IMR-90 (cell line): ENCODE results near the gene SSBP3. TPM values are rescaled to one million over a fixed set of nuclear protein-coding genes. Genes with fewer than 3 reads are reported as not detected.

Source experiments
- ATAC-seq: fragments of 200-7000 bp; cut with Tn5 transposase; 2 replicates; pipeline ENCODE4 v1.9.1; 2020; ENCODE audit warnings: low read depth, mild to moderate bottlenecking, moderate library complexity
- BruUV-seq: library from RNA; stranded (reverse); fragments of 400-500 nt; replicated peaks from 2 replicates; lab custom pipeline; 2021; lab: Mats Ljungman, UMichigan
- CTCF ChIA-PET: fragments of 300-600 bp; formaldehyde crosslinking; extraction: SDS; loops from one replicate; lab custom pipeline; 2021; ENCODE audit warnings: antibody characterized with exemption; lab: Yijun Ruan, JAX
- POLR2A ChIA-PET: fragments of 300-600 bp; sonication (Branson Sonifier 250); formaldehyde crosslinking; loops from one replicate; lab custom pipeline; 2022; ENCODE audit warnings: antibody characterized with exemption; ENCODE audit not compliant: unreplicated experiment; lab: Charles Lee
- DNase-seq: peaks from one replicate; pipeline ENCODE4 v3.0.0; 2013
- H2AFZ ChIP-seq: replicated peaks from 2 replicates; pipeline ENCODE3; 2013; ENCODE audit warnings: low read length, mild to moderate bottlenecking; ENCODE audit not compliant: poor library complexity
- H2AK5ac ChIP-seq: 2 replicates; pipeline ENCODE4 v1.6.1; 2013; ENCODE audit warnings: low read depth, low read length, inconsistent platforms
- H2AK9ac ChIP-seq: replicated peaks from 2 replicates; pipeline ENCODE3; 2013; ENCODE audit warnings: mild to moderate bottlenecking, low read depth, low read length, moderate library complexity; ENCODE audit not compliant: poor library complexity
- H2BK120ac ChIP-seq: 2 replicates; pipeline ENCODE4 v1.6.1; 2013; ENCODE audit warnings: low read depth, low read length, inconsistent platforms
- H2BK15ac ChIP-seq: 3 replicates; pipeline ENCODE4 v1.6.1; 2013; ENCODE audit warnings: low read depth, low read length, inconsistent platforms
- H2BK20ac ChIP-seq: 2 replicates; pipeline ENCODE4 v1.6.1; 2013; ENCODE audit warnings: low read depth, mild to moderate bottlenecking, inconsistent platforms, low read length, moderate library complexity
- H2BK5ac ChIP-seq: 2 replicates; pipeline ENCODE4 v1.6.1; 2013; ENCODE audit warnings: mild to moderate bottlenecking, low read depth, low read length, inconsistent platforms; ENCODE audit not compliant: poor library complexity, severe bottlenecking
- H3K14ac ChIP-seq: replicated peaks from 2 replicates; pipeline ENCODE4 v1.6.1; 2013; ENCODE audit warnings: low read depth, low read length, inconsistent platforms
- H3K18ac ChIP-seq: 2 replicates; pipeline ENCODE4 v1.6.1; 2013; ENCODE audit warnings: low read depth, low read length, control low read depth
- H3K23ac ChIP-seq: 2 replicates; pipeline ENCODE4 v1.6.1; 2013; ENCODE audit warnings: low read depth, low read length, inconsistent platforms
- H3K27ac ChIP-seq: 2 replicates; pipeline ENCODE4 v1.5.1; 2013; ENCODE audit warnings: mild to moderate bottlenecking, control low read depth, low read length; ENCODE audit not compliant: insufficient read depth
- H3K27me3 ChIP-seq: 2 replicates; pipeline ENCODE4 v1.6.1; 2013; ENCODE audit warnings: low read length; ENCODE audit not compliant: control insufficient read depth, insufficient read depth
- H3K36me3 ChIP-seq: 2 replicates; pipeline ENCODE4 v1.6.1; 2013; ENCODE audit warnings: low read length, mixed read lengths; ENCODE audit not compliant: control insufficient read depth, insufficient read depth
- H3K4ac ChIP-seq: 2 replicates; pipeline ENCODE4 v1.6.1; 2013; ENCODE audit warnings: low read depth, low read length, inconsistent platforms
- H3K4me1 ChIP-seq: 2 replicates; pipeline ENCODE4 v1.6.1; 2013; ENCODE audit warnings: low read length, mixed read lengths; ENCODE audit not compliant: control insufficient read depth, insufficient read depth
- H3K4me2 ChIP-seq: 2 replicates; pipeline ENCODE4 v1.6.1; 2013; ENCODE audit warnings: low read depth, mild to moderate bottlenecking, control low read depth, low read length, moderate library complexity
- H3K4me3 ChIP-seq: 2 replicates; pipeline ENCODE4 v1.5.1; 2013; ENCODE audit warnings: low read depth, mild to moderate bottlenecking, control low read depth, low read length, moderate library complexity; ENCODE audit not compliant: insufficient read depth
- H3K56ac ChIP-seq: 2 replicates; pipeline ENCODE4 v1.6.1; 2013; ENCODE audit warnings: low read length, inconsistent platforms; ENCODE audit not compliant: insufficient read depth; ENCODE audit errors: extremely low read depth
- H3K79me1 ChIP-seq, 2 experiments: 2 replicates each; pipeline ENCODE4 v1.6.1; 2013; ENCODE audit warnings: low read length in 2 of 2, inconsistent platforms in 1 of 2, low read depth in 1 of 2
- H3K9ac ChIP-seq: 2 replicates; pipeline ENCODE4 v1.6.1; 2013; ENCODE audit warnings: low read depth, low read length, control low read depth
- H3K9me1 ChIP-seq: 2 replicates; pipeline ENCODE4 v1.6.1; 2013; ENCODE audit warnings: low read length, inconsistent platforms; ENCODE audit not compliant: insufficient read depth
- H3K9me3 ChIP-seq: 2 replicates; pipeline ENCODE4 v1.6.1; 2013; ENCODE audit warnings: low read length; ENCODE audit not compliant: control insufficient read depth, insufficient read depth
- H4K20me1 ChIP-seq: 2 replicates; pipeline ENCODE4 v1.6.1; 2013; ENCODE audit warnings: low read length, inconsistent platforms; ENCODE audit not compliant: insufficient read depth
- H4K5ac ChIP-seq: 2 replicates; pipeline ENCODE4 v1.6.1; 2013; ENCODE audit warnings: mild to moderate bottlenecking, low read depth, low read length, control low read depth
- H4K8ac ChIP-seq, 2 experiments: 2 replicates each; pipeline ENCODE4 v1.6.1; 2013; ENCODE audit warnings: low read depth in 2 of 2, low read length in 2 of 2, control low read depth in 1 of 2, inconsistent platforms in 1 of 2
- H4K91ac ChIP-seq: 2 replicates; pipeline ENCODE4 v1.6.1; 2013; ENCODE audit warnings: low read depth, low read length, inconsistent platforms; ENCODE audit not compliant: insufficient read depth
- BHLHE40 ChIP-seq: fragments of 150-350 bp; IDR thresholded peaks from 2 replicates; pipeline ENCODE4 v1.6.1; 2016; ENCODE audit warnings: mild to moderate bottlenecking, low read depth, low read length
- CEBPB ChIP-seq: IDR thresholded peaks from 2 replicates; pipeline ENCODE4 v1.6.1; 2012; ENCODE audit warnings: low read depth, low read length, improper control_type of control experiment
- CHD1 ChIP-seq: IDR thresholded peaks from 2 replicates; pipeline ENCODE4 v1.6.1; 2012; ENCODE audit warnings: low read depth, low read length, improper control_type of control experiment
- ELK1 ChIP-seq: fragments of 150-350 bp; IDR thresholded peaks from 2 replicates; pipeline ENCODE4 v1.6.1; 2016; ENCODE audit warnings: low read depth, mild to moderate bottlenecking, low read length, moderate library complexity, borderline replicate concordance
- FOS ChIP-seq: fragments of 150-350 bp; IDR thresholded peaks from 2 replicates; pipeline ENCODE4 v1.6.1; 2016; ENCODE audit warnings: low read depth, low read length
- MAZ ChIP-seq: IDR thresholded peaks from 2 replicates; pipeline ENCODE4 v1.6.1; 2012; ENCODE audit warnings: low read depth, mild to moderate bottlenecking, low read length, improper control_type of control experiment, moderate library complexity, borderline replicate concordance
- MXI1 ChIP-seq: IDR thresholded peaks from 2 replicates; pipeline ENCODE4 v1.6.1; 2012; ENCODE audit warnings: low read depth, mild to moderate bottlenecking, low read length, moderate library complexity, borderline replicate concordance
- NFE2L2 ChIP-seq: fragments of 150-350 bp; IDR thresholded peaks from 2 replicates; pipeline ENCODE4 v1.6.1; 2016; ENCODE audit warnings: low read depth, mild to moderate bottlenecking, low read length
- RAD21 ChIP-seq: IDR thresholded peaks from 2 replicates; pipeline ENCODE4 v1.6.1; 2012; ENCODE audit warnings: low read length, improper control_type of control experiment
- RCOR1 ChIP-seq: IDR thresholded peaks from 2 replicates; pipeline ENCODE4 v1.6.1; 2012; ENCODE audit warnings: mild to moderate bottlenecking, low read length, improper control_type of control experiment; ENCODE audit not compliant: insufficient replicate concordance
- WGBS, 2 experiments: methylation state at CpG; one replicate each; pipeline versions ENCODE4 v1.1.5 to v1.1.7; 2013; ENCODE audit warnings: missing lambda C conversion rate in 2 of 2; ENCODE audit not compliant: insufficient read length in 1 of 2; ENCODE audit errors: extremely low coverage in 2 of 2; 5-methylcytosine and 5-hydroxymethylcytosine counted together
- dilution Hi-C: fragments of 300-500 bp; cut with HindIII; formaldehyde crosslinking; loops from one replicate; pipeline ENCODE4 v1.14.3; 2018; ENCODE audit warnings: low sequenced_read_pairs; ENCODE audit not compliant: unreplicated experiment
- in situ Hi-C: fragments of 300-500 bp; cut with MboI; formaldehyde crosslinking; loops from 3 replicates; pipeline ENCODE4 v1.14.3; 2019; ENCODE audit warnings: low sequenced_read_pairs, inconsistent platforms, mixed read lengths
- intact Hi-C: fragments of 100-400 bp; cut with micrococcal nuclease; formaldehyde crosslinking; loops from 2 replicates; pipeline ENCODE4 v1.10.0; 2022
- polyA plus RNA-seq, 3 experiments: library from polyadenylated mRNA; depleted of rRNA; stranded (reverse); fragments of >200 nt; gene quantifications; 2 replicates each; pipeline ENCODE4 v1.2.3, GENCODE V29; 2012; ENCODE audit warnings: low replicate concordance in 1 of 3
- total RNA-seq: library from RNA; depleted of rRNA; stranded (reverse); fragments of >200 nt; gene quantifications from 2 replicates; pipeline ENCODE4 v1.2.3, GENCODE V29; 2012
- TF ChIP-seq, protein P1 (sequence below): fragments of 150-350 bp; IDR thresholded peaks from 2 replicates; pipeline ENCODE4 v1.6.1; 2017; ENCODE audit warnings: mild to moderate bottlenecking, antibody characterized with exemption, low read length, low read depth
- TF ChIP-seq, protein P2 (sequence below): conservative IDR thresholded peaks from 2 replicates; pipeline ENCODE4 v1.5.1; 2012; ENCODE audit warnings: mild to moderate bottlenecking, low read depth, low read length, improper control_type of control experiment

SSBP3 gene
- total and polyA plus RNA-seq, 2 of the 4 experiments (the other 2 are of a cell fraction): 10.9 to 39.6 TPM

DNA sequence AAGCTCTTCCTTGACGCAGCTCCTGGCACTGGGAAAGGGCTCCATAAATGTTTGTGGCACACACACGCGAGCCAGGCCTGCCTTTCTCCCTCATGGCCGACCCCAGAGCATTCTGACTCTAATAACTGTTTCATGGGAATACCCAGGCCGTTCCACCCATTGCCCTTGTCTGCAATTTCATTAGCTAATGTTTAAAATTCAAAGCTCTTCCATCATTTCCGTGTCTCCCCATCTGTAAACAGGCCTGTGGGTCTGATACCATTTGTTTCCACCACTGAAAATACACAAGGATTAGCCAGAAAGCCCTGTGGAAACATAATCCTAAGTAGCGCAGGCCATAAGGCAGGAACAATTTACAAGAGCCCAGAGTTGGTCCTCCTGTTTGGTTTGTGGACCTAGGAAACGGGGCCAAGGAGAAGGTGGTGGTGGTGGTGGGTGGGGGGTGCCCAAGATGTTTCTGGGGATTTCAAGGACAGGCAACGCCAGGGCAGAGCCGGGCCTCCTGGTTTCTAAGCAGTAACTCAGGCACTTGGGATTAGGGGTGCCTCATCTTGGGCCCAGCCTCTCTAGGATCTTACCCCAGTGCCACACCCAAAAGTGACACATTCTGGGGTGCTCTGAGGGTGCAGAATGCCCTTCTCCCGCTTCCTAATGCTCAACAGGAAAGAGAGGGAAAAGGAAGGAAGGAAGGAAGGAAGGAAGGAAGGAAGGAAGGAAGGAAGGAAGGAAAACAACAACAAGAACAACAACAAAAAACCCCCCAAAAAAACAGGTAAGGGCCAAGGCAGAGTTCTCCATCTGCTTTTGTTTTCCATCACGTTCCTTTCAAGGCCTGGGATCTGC is 79.4 kb downstream of the SSBP3 start:
- H3K27me3 ChIP-seq: no peaks in the 10 kb centered on the region
- H3K27ac ChIP-seq: peak overlapping the region; percentile 92
- H3K18ac ChIP-seq: peak overlapping the region; percentile 80
- H2BK20ac ChIP-seq: peak overlapping the region; percentile 30
- in situ Hi-C loops (no loop called here), dilution Hi-C loops (no loop called here), intact Hi-C loops (loop anchor here (2.0 kb wide), 1 partner anchor 76 kb away; no protein-coding TSS in a partner anchor)
- H2BK15ac ChIP-seq: peak overlapping the region; percentile 67; the same call in 2 of the 3 replicates
- H2AK5ac ChIP-seq: peak overlapping the region; percentile 91
- H3K4me1 ChIP-seq: peaks cover 60% of the 10 kb centered on the region
- peak overlapping the region; percentile 82 for H4K5ac ChIP-seq
- WGBS, 2 experiments: 0% methylated on average over 1 of the region's 12 CpGs; no CpG with 5 or more reads in 1 of the 2 experiments
- no peak overlapping the region; the same call in 1 of the 2 replicates for H3K56ac ChIP-seq
- peak overlapping the region; percentile 74 for H3K4ac ChIP-seq
- peak; percentile 61 for DNase-seq
- H4K20me1 ChIP-seq: peaks cover 22% of the 10 kb centered on the region; the same call in 1 of the 2 replicates
- H3K9ac ChIP-seq: peak overlapping the region; percentile 60
- peak; percentile 52 for ATAC-seq
- peak overlapping the region; percentile 66 for H2AFZ ChIP-seq
- H3K23ac ChIP-seq: peak overlapping the region; percentile 28; the same call in 1 of the 2 replicates
- H2BK5ac ChIP-seq: peak overlapping the region; percentile 61
- no TSS peak for BruUV-seq
- H3K14ac ChIP-seq: peak overlapping the region; percentile 72; the same call in 1 of the 2 replicates
- H2AK9ac ChIP-seq: peak overlapping the region; percentile 13
- peaks cover 53 to 98% of the 10 kb centered on the region in 2 experiments for H3K79me1 ChIP-seq
- H2BK120ac ChIP-seq: peak overlapping the region; percentile 45
- H3K4me2 ChIP-seq: peak overlapping the region; percentile 62; the same call in 1 of the 2 replicates
- ChIA-PET CTCF (interaction anchor here (0.6 to 1.0 kb wide), 2 partner anchors 54 to 139 kb away, joined by 3 to 4 read pairs; no protein-coding TSS in a partner anchor), POLR2A (interaction anchor here (1.0 kb wide), 1 partner anchor 26 kb away, joined by 3 read pairs; no protein-coding TSS in a partner anchor)
- peaks cover 56% of the 10 kb centered on the region for H3K9me1 ChIP-seq
- no peak overlapping the region for H3K4me3 ChIP-seq
- no peaks in the 10 kb centered on the region for H3K9me3 ChIP-seq
- H4K91ac ChIP-seq: peak overlapping the region; percentile 80
- H3K36me3 ChIP-seq: peaks cover 4% of the 10 kb centered on the region; the same call in 1 of the 2 replicates
- H4K8ac ChIP-seq: peak overlapping the region; percentile 38 to 58
- no peak for TF ChIP-seq BHLHE40
- TF ChIP-seq MXI1: no peak
- TF ChIP-seq CHD1: no peak
- no peak for TF ChIP-seq NFE2L2
- TF ChIP-seq, protein P1, sequence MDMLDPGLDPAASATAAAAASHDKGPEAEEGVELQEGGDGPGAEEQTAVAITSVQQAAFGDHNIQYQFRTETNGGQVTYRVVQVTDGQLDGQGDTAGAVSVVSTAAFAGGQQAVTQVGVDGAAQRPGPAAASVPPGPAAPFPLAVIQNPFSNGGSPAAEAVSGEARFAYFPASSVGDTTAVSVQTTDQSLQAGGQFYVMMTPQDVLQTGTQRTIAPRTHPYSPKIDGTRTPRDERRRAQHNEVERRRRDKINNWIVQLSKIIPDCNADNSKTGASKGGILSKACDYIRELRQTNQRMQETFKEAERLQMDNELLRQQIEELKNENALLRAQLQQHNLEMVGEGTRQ: no peak
- TF ChIP-seq FOS: no peak
- TF ChIP-seq ELK1: no peak
- TF ChIP-seq, protein P2, sequence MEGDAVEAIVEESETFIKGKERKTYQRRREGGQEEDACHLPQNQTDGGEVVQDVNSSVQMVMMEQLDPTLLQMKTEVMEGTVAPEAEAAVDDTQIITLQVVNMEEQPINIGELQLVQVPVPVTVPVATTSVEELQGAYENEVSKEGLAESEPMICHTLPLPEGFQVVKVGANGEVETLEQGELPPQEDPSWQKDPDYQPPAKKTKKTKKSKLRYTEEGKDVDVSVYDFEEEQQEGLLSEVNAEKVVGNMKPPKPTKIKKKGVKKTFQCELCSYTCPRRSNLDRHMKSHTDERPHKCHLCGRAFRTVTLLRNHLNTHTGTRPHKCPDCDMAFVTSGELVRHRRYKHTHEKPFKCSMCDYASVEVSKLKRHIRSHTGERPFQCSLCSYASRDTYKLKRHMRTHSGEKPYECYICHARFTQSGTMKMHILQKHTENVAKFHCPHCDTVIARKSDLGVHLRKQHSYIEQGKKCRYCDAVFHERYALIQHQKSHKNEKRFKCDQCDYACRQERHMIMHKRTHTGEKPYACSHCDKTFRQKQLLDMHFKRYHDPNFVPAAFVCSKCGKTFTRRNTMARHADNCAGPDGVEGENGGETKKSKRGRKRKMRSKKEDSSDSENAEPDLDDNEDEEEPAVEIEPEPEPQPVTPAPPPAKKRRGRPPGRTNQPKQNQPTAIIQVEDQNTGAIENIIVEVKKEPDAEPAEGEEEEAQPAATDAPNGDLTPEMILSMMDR: no peak
- TF ChIP-seq RAD21: no peak
- TF ChIP-seq CEBPB: no peak
- no peak for TF ChIP-seq RCOR1
- no peak for TF ChIP-seq MAZ
